GM12878 (cell line): ENCODE results near the gene DLGAP5. TPM values are rescaled to one million over a fixed set of nuclear protein-coding genes. Genes with fewer than 3 reads are reported as not detected.
A peak's percentile ranks its signal among the peaks of the same experiment; 100 is the strongest.

Experiments used
- ATAC-seq: fragments of 200-7000 bp; cut with Tn5 transposase; 3 replicates; pipeline ENCODE4 v1.9.1; 2020; ENCODE audit warnings: mild to moderate bottlenecking, moderate library complexity
- BruUV-seq: library from RNA; stranded (reverse); fragments of 400-500 nt; replicated peaks from 2 replicates; lab custom pipeline; 2021; lab: Mats Ljungman, UMichigan
- CTCF ChIA-PET: fragments of 300-600 bp; sonication (Branson Sonifier 250); formaldehyde crosslinking; extraction: SDS; loops from one replicate; lab custom pipeline; 2021; ENCODE audit warnings: inconsistent platforms; lab: Yijun Ruan, JAX
- POLR2A ChIA-PET: fragments of 350-600 bp; formaldehyde crosslinking; extraction: SDS; loops from one replicate; lab custom pipeline; 2021; ENCODE audit warnings: inconsistent platforms; lab: Charles Lee
- RAD21 ChIA-PET: fragments of 300-600 bp; sonication (Branson Sonifier 250); formaldehyde crosslinking; loops from one replicate; lab custom pipeline; 2023; ENCODE audit warnings: antibody characterized with exemption; ENCODE audit not compliant: unreplicated experiment; lab: Charles Lee
- SMC1A ChIA-PET: fragments of 300-600 bp; sonication (Branson Sonifier 250); formaldehyde crosslinking; loops from one replicate; lab custom pipeline; 2023; ENCODE audit not compliant: unreplicated experiment, uncharacterized antibody; lab: Charles Lee
- DNase-seq: peaks from one replicate; pipeline ENCODE4 v3.0.0-alpha.2; 2011; ENCODE audit warnings: low read depth, low spot score
- FAIRE-seq: peaks from 3 replicates; lab custom pipeline; 2011; peaks lifted over from hg19 to GRCh38; lab: Jason Lieb, UNC
- H2AFZ ChIP-seq: 2 replicates; pipeline ENCODE4 v1.6.0; 2011; ENCODE audit warnings: low read depth, low read length, control low read depth; ENCODE audit not compliant: control insufficient read depth
- H3K27ac ChIP-seq: 2 replicates; pipeline ENCODE4 v1.5.1; 2011; ENCODE audit warnings: control low read depth; ENCODE audit not compliant: control insufficient read depth, insufficient read depth
- H3K27me3 ChIP-seq, 2 experiments: replicated peaks in 1 of 2; 2 replicates each; pipeline versions ENCODE4 v1.6.0 to v1.6.1; 2011; ENCODE audit warnings: low read length in 1 of 2; ENCODE audit not compliant: control insufficient read depth in 2 of 2, insufficient read depth in 2 of 2
- H3K36me3 ChIP-seq, 2 experiments: 2 replicates each; pipeline ENCODE4 v1.5.1; 2011; ENCODE audit warnings: low read length in 1 of 2; ENCODE audit not compliant: control insufficient read depth in 2 of 2, insufficient read depth in 2 of 2
- H3K4me1 ChIP-seq: 2 replicates; pipeline ENCODE4 v1.6.1; 2011; ENCODE audit warnings: mild to moderate bottlenecking, low read length, moderate library complexity, mixed read lengths; ENCODE audit not compliant: control insufficient read depth, insufficient read depth
- H3K4me2 ChIP-seq: 2 replicates; pipeline ENCODE4 v1.6.0; 2011; ENCODE audit warnings: control low read depth; ENCODE audit not compliant: control insufficient read depth, insufficient read depth
- H3K4me3 ChIP-seq: fragments of 200-600 bp; sonication (generic); 2 replicates; pipeline ENCODE4 v1.5.1; 2016
- H3K79me2 ChIP-seq: 2 replicates; pipeline ENCODE4 v1.6.0; 2011; ENCODE audit warnings: low read length; ENCODE audit not compliant: control insufficient read depth, insufficient read depth
- H3K9ac ChIP-seq: 2 replicates; pipeline ENCODE4 v1.8.0; 2011; ENCODE audit warnings: low read length, control low read depth, mixed read lengths; ENCODE audit not compliant: control insufficient read depth, insufficient read depth
- H3K9me3 ChIP-seq: replicated peaks from 3 replicates; pipeline ENCODE4 v1.5.1; 2011; ENCODE audit warnings: mild to moderate bottlenecking, low read length; ENCODE audit not compliant: control insufficient read depth, insufficient read depth
- H4K20me1 ChIP-seq: 2 replicates; pipeline ENCODE4 v1.6.0; 2011; ENCODE audit not compliant: control insufficient read depth, insufficient read depth
- CBFB ChIP-seq: IDR thresholded peaks from 2 replicates; pipeline ENCODE4 v1.6.1; 2016; ENCODE audit warnings: antibody characterized with exemption, low read depth
- FOXM1 ChIP-seq: IDR thresholded peaks from 2 replicates; pipeline ENCODE4 v1.6.1; 2012; ENCODE audit warnings: low read depth, mild to moderate bottlenecking, inconsistent platforms, low read length, moderate library complexity
- GATAD2B ChIP-seq: fragments of 450-650 bp; conservative IDR thresholded peaks from 2 replicates; pipeline ENCODE4 v1.6.1; 2017; ENCODE audit warnings: low read depth, mild to moderate bottlenecking, moderate library complexity
- JUND ChIP-seq: IDR thresholded peaks from 2 replicates; pipeline ENCODE4 v1.6.1; 2012; ENCODE audit warnings: low read depth, mild to moderate bottlenecking, low read length, improper control_type of control experiment, moderate library complexity
- RBBP5 ChIP-seq: fragments of 200-600 bp; sonication (generic); conservative IDR thresholded peaks from 2 replicates; pipeline ENCODE4 v1.6.1; 2016
- RUNX3 ChIP-seq: IDR thresholded peaks from 2 replicates; pipeline ENCODE4 v1.6.1; 2012; ENCODE audit warnings: low read length, inconsistent platforms
- STAT3 ChIP-seq: IDR thresholded peaks from 2 replicates; pipeline ENCODE4 v1.6.1; 2011; ENCODE audit warnings: low read depth, low read length, improper control_type of control experiment
- USF2 ChIP-seq: IDR thresholded peaks from 2 replicates; pipeline ENCODE4 v1.6.1; 2011; ENCODE audit warnings: low read depth, low read length, improper control_type of control experiment, borderline replicate concordance
- WRNIP1 ChIP-seq: IDR thresholded peaks from 2 replicates; pipeline ENCODE4 v1.6.1; 2011; ENCODE audit warnings: low read depth, low read length, improper control_type of control experiment, borderline replicate concordance
- ZBED1 ChIP-seq: IDR thresholded peaks from 2 replicates; pipeline ENCODE4 v1.6.1; 2016; ENCODE audit warnings: borderline replicate concordance
- WGBS: methylation state at CpG from one replicate; pipeline ENCODE4 v1.1.6; 2016; ENCODE audit warnings: low lambda C conversion rate; ENCODE audit not compliant: insufficient replicate concordance, insufficient coverage; ENCODE audit errors: missing lambda C conversion rate; 5-methylcytosine and 5-hydroxymethylcytosine counted together
- in situ Hi-C: fragments of 300-500 bp; cut with MboI; formaldehyde crosslinking; loops from 9 replicates; pipeline ENCODE4 v1.14.3; 2018; ENCODE audit warnings: mixed read lengths
- intact Hi-C: fragments of 100-400 bp; cut with micrococcal nuclease; formaldehyde crosslinking; loops from one replicate; pipeline ENCODE4 v1.14.2; 2022; ENCODE audit not compliant: unreplicated experiment
- polyA plus RNA-seq, 11 experiments: library from polyadenylated mRNA; depleted of rRNA in 4 of 11; unstranded in 6 of 11; stranded (reverse) in 5 of 11; fragments of >200 nt; fragmentation: Nextera tagmentation in 4 of 11; fragmentation: Illumina TruSeq in 1 of 11; extraction: Ambion mirVana in 4 of 11; extraction: Trizol in 1 of 11; gene quantifications; 1 replicate in 1 of 11; 2 replicates in 10 of 11; pipeline versions ENCODE4 v1.2.1 to v1.2.3, GENCODE V29; 2011 to 2016; ENCODE audit warnings: inconsistent platforms in 2 of 11, missing spikeins in 2 of 11, low read depth in 1 of 11
- total RNA-seq, 4 experiments: library from RNA; depleted of rRNA in 3 of 4; stranded (reverse); fragments of >200 nt in 3 of 4; fragmentation: Illumina TruSeq in 1 of 4; extraction: Trizol in 1 of 4; gene quantifications; 2 replicates each; pipeline versions ENCODE4 v1.2.1 to v1.2.3, GENCODE V29; 2013 to 2021
- TF ChIP-seq, protein P1 (sequence below): fragments of 150-350 bp; IDR thresholded peaks from 2 replicates; pipeline ENCODE4 v1.6.1; 2014; ENCODE audit warnings: mild to moderate bottlenecking, low read depth, low read length

The DLGAP5 gene
- total and polyA plus RNA-seq, 10 of the 15 experiments (the other 5 are each of a cell fraction or from before 2014, with no cell fraction given), result 40.9 to 106 (median 67.6) TPM

DNA sequence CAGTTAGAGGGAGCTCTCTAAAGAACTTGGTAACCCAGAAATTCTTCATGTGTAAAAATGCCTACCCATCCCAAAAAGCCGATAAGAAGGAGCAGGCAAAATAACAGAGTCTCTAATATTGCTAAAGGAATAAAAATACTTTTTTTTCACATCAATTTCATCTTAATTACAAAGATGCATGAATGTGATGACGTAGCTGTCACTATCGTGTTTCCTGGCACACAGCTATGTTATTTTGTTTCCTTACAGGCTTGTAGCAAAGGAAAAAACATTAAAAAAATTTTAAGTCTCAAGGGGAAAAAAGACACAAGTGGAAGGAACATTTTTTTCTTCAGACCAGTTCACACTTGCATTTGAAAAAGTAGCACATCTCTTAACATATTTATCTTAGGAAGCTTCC, 72.6 kb downstream of the DLGAP5 start (continued):
- TF ChIP-seq WRNIP1 (no peak), STAT3 (no peak), JUND (no peak), FOXM1 (no peak), CBFB (no peak), GATAD2B (no peak), RBBP5 (no peak), USF2 (no peak)
- TF ChIP-seq, protein P1, sequence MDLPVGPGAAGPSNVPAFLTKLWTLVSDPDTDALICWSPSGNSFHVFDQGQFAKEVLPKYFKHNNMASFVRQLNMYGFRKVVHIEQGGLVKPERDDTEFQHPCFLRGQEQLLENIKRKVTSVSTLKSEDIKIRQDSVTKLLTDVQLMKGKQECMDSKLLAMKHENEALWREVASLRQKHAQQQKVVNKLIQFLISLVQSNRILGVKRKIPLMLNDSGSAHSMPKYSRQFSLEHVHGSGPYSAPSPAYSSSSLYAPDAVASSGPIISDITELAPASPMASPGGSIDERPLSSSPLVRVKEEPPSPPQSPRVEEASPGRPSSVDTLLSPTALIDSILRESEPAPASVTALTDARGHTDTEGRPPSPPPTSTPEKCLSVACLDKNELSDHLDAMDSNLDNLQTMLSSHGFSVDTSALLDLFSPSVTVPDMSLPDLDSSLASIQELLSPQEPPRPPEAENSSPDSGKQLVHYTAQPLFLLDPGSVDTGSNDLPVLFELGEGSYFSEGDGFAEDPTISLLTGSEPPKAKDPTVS, result no peak

- ATAC-seq, result no peak
- no peak overlapping the region for H3K4me2 ChIP-seq
- FAIRE-seq, result no peak
- ChIA-PET POLR2A (interaction anchor here (0.5 to 2.9 kb wide), 2 partner anchors 8 to 15 kb away, joined by 8 to 14 read pairs; no protein-coding TSS in a partner anchor), RAD21 (interaction anchor here (1.3 kb wide), 1 partner anchor 18 kb away, joined by 4 read pairs; no protein-coding TSS in a partner anchor), CTCF (interaction anchor here (0.6 to 1.5 kb wide), 3 partner anchors 15 to 66 kb away, joined by 3 to 6 read pairs (median 3); partner anchors contain the start of gene MAPK1IP1L), SMC1A (interaction anchor here (0.6 to 2.0 kb wide), 4 partner anchors 15 to 426 kb away, joined by 3 to 7 read pairs (median 4); no protein-coding TSS in a partner anchor)
- H3K4me3 ChIP-seq, result no peak overlapping the region
- H3K9me3 ChIP-seq, result no peaks in the 10 kb centered on the region
- H3K36me3 ChIP-seq, result no peaks in the 10 kb centered on the region
- no peaks in the 10 kb centered on the region for H3K4me1 ChIP-seq
- intact Hi-C loops, result no loop called here
- no peak for DNase-seq
- no peak overlapping the region for H2AFZ ChIP-seq
- no peaks in the 10 kb centered on the region for H4K20me1 ChIP-seq
- in situ Hi-C loops, result no loop called here
- no peak overlapping the region for H3K9ac ChIP-seq
- 0 out of 2 replicates have a peak, but pooled peaks have one; percentile 6 for TF ChIP-seq RUNX3
- no peak for TF ChIP-seq ZBED1
- BruUV-seq, result no TSS peak
- no peaks in the 10 kb centered on the region for H3K27me3 ChIP-seq
- H3K27ac ChIP-seq, result no peak overlapping the region
- 84% methylated on average over 7 of the region's 7 CpGs for WGBS
- H3K79me2 ChIP-seq, result no peaks in the 10 kb centered on the region
These were observed 73.5 kb downstream of the DLGAP5 start for GRCh38 chr14:55117803-55118441.
